ENCODE measurements around the gene RAB7A. TPM values are rescaled to one million over a fixed set of nuclear protein-coding genes. Genes with fewer than 3 reads are reported as not detected.

RAB7A gene
- total and polyA plus RNA-seq, 2 donors (not counting 1 experiment from before 2014, with no cell fraction given), result 54.2 to 415 TPM

GRCh38 chr3:128775241-128775640 is 49.3 kb downstream of the RAB7A start:
- Histone ChIP-seq H3K9me3 (ENCODE audit: control insufficient read depth, insufficient read depth, low read depth, low read length) (no peaks in the 10 kb centered on the region), H3K4me1 (ENCODE audit: control insufficient read depth, extremely low read depth, insufficient read depth, low read length) (no peaks in the 10 kb centered on the region), H3K36me3 (ENCODE audit: control insufficient read depth, insufficient read depth, low read length) (no peaks in the 10 kb centered on the region), H3K27ac (ENCODE audit: insufficient read depth, low read length) (no peak overlapping the region), H3K27me3 (ENCODE audit: control insufficient read depth, insufficient read depth, low read length) (no peaks in the 10 kb centered on the region), H3K9ac (ENCODE audit: insufficient read depth, low read length) (no peak overlapping the region), H2AFZ (ENCODE audit: low read length) (no peak overlapping the region), H4K20me1 (ENCODE audit: control insufficient read depth, extremely low read depth, insufficient read depth, low read length) (no peaks in the 10 kb centered on the region), H3K4me3 (replicated peaks in 1 of 4; ENCODE audit: control extremely low read depth in 1 of 4, insufficient read depth in 1 of 4, low read depth in 3 of 4, low read length in 4 of 4) (no peak overlapping the region), H3K4me2 (ENCODE audit: extremely low read depth, insufficient read depth, low read length) (no peak overlapping the region), H3K79me2 (ENCODE audit: control insufficient read depth, insufficient read depth, low read length) (peaks cover 83% of the 10 kb centered on the region)
- TF ChIP-seq EZH2 (IDR thresholded peaks at IDR 0.05; ENCODE audit: low read length, missing control alignments) (no peak), CTCF (conservative IDR thresholded peaks at IDR 0.05 in 1 of 2, IDR thresholded peaks at IDR 0.05 in 1 of 2; ENCODE audit: low read depth in 1 of 2, low read length in 2 of 2) (no peak)
- no peak for DNase-seq (ENCODE audit: low read depth in 2 of 2)

DNA sequence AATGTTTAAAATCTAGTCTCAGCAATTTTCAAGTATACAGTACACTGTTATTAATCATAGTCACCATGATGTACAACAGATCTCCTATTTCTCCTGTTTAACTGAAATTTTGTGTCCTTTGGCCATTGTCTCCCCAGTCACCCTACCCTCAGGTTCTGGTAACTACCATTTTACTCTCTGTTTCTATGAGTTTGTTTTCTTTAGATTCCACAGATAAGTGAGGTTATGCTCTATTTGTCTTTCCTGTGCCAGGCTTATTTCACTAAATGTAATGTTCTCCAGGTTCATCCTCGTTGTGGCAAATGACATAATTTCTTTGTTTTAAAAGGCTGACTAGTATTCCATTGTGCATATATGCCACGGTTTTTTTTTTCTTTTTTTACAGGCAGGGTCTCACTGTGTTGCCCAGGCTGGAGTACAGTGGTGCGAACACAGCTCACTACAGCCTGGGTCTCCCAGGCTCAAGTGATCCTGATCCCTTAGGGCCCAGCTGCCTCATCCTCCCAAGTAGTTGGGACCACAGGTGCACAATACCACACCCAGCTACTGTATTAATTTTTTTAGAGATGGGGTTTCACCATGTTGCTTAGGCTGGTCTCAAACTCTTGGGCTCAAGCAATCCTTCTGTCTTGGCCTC is 50.0 kb downstream of the RAB7A start:
- no peak overlapping the region for H2AFZ ChIP-seq (ENCODE audit: low read length)
- H3K9me3 ChIP-seq (ENCODE audit: control insufficient read depth, insufficient read depth, low read depth, low read length), result no peaks in the 10 kb centered on the region
- TF ChIP-seq CTCF (conservative IDR thresholded peaks at IDR 0.05 in 1 of 2, IDR thresholded peaks at IDR 0.05 in 1 of 2; ENCODE audit: low read depth in 1 of 2, low read length in 2 of 2) (no peak), EZH2 (IDR thresholded peaks at IDR 0.05; ENCODE audit: low read length, missing control alignments) (no peak)
- no peaks in the 10 kb centered on the region for H3K4me1 ChIP-seq (ENCODE audit: control insufficient read depth, extremely low read depth, insufficient read depth, low read length)
- no peak overlapping the region for H3K4me3 ChIP-seq (replicated peaks in 1 of 4; ENCODE audit: control extremely low read depth in 1 of 4, insufficient read depth in 1 of 4, low read depth in 3 of 4, low read length in 4 of 4)
- no peak overlapping the region for H3K27ac ChIP-seq (ENCODE audit: insufficient read depth, low read length)
- no peaks in the 10 kb centered on the region for H3K36me3 ChIP-seq (ENCODE audit: control insufficient read depth, insufficient read depth, low read length)
- H3K9ac ChIP-seq (ENCODE audit: insufficient read depth, low read length), result no peak overlapping the region
- peaks cover 2% of the 10 kb centered on the region for H4K20me1 ChIP-seq (ENCODE audit: control insufficient read depth, extremely low read depth, insufficient read depth, low read length)
- no peaks in the 10 kb centered on the region for H3K27me3 ChIP-seq (ENCODE audit: control insufficient read depth, insufficient read depth, low read length)
- no peak overlapping the region for H3K4me2 ChIP-seq (ENCODE audit: extremely low read depth, insufficient read depth, low read length)
- peaks cover 83% of the 10 kb centered on the region for H3K79me2 ChIP-seq (ENCODE audit: control insufficient read depth, insufficient read depth, low read length)
- DNase-seq (ENCODE audit: low read depth in 2 of 2), result peak in 1 of 2 donors; percentile 22

DNA sequence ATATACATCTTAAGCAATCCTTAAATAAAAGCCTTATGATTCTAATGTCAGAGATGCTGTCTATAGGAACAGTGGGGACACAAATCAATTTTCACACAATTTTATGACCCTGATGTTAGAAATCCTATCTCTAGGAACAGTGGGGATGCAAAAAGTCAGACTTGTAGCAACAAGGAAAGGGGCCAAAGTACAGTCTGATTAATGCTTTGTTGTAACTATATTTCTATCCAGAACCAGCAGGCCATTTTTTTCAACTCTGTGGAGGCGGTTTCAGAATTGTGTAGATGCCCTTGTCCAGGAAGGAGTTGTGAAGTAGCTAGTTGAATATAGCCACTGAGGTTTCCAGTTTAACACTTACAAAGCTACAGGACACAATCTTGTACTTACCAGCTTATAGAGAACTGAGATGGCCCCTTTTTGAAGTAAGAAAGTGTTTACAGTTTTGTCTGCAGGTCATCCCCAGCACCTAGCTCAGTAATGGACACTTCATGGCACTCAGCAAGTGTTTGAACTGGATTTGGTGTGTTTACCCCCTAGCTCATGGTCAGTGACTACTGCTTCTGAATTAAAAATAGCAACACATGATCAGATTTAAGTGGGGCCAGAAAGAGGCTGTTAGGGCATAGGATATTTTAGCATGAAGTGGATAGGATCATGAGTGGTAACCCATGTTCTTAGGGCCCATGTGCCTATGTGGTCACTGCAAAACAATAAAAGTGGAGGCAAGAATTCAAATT is 54.3 kb downstream of the RAB7A start:
- Histone ChIP-seq H3K9ac (ENCODE audit: insufficient read depth, low read length) (no peak overlapping the region), H3K4me3 (replicated peaks in 1 of 4; ENCODE audit: control extremely low read depth in 1 of 4, insufficient read depth in 1 of 4, low read depth in 3 of 4, low read length in 4 of 4) (no peak overlapping the region), H3K9me3 (ENCODE audit: control insufficient read depth, insufficient read depth, low read depth, low read length) (no peaks in the 10 kb centered on the region), H3K79me2 (ENCODE audit: control insufficient read depth, insufficient read depth, low read length) (peaks cover 98% of the 10 kb centered on the region), H3K27me3 (ENCODE audit: control insufficient read depth, insufficient read depth, low read length) (no peaks in the 10 kb centered on the region), H4K20me1 (ENCODE audit: control insufficient read depth, extremely low read depth, insufficient read depth, low read length) (peaks cover 2% of the 10 kb centered on the region), H3K36me3 (ENCODE audit: control insufficient read depth, insufficient read depth, low read length) (no peaks in the 10 kb centered on the region), H3K27ac (ENCODE audit: insufficient read depth, low read length) (no peak overlapping the region), H3K4me2 (ENCODE audit: extremely low read depth, insufficient read depth, low read length) (no peak overlapping the region), H3K4me1 (ENCODE audit: control insufficient read depth, extremely low read depth, insufficient read depth, low read length) (no peaks in the 10 kb centered on the region), H2AFZ (ENCODE audit: low read length) (no peak overlapping the region)
- TF ChIP-seq EZH2 (IDR thresholded peaks at IDR 0.05; ENCODE audit: low read length, missing control alignments), result no peak
- no peak for TF ChIP-seq CTCF (conservative IDR thresholded peaks at IDR 0.05 in 1 of 2, IDR thresholded peaks at IDR 0.05 in 1 of 2; ENCODE audit: low read depth in 1 of 2, low read length in 2 of 2)
- no peak for DNase-seq (ENCODE audit: low read depth in 2 of 2)

Measured in fibroblast of lung (primary cell).